ENCODE measurements around the gene CRB2.

Gene CRB2

DNA sequence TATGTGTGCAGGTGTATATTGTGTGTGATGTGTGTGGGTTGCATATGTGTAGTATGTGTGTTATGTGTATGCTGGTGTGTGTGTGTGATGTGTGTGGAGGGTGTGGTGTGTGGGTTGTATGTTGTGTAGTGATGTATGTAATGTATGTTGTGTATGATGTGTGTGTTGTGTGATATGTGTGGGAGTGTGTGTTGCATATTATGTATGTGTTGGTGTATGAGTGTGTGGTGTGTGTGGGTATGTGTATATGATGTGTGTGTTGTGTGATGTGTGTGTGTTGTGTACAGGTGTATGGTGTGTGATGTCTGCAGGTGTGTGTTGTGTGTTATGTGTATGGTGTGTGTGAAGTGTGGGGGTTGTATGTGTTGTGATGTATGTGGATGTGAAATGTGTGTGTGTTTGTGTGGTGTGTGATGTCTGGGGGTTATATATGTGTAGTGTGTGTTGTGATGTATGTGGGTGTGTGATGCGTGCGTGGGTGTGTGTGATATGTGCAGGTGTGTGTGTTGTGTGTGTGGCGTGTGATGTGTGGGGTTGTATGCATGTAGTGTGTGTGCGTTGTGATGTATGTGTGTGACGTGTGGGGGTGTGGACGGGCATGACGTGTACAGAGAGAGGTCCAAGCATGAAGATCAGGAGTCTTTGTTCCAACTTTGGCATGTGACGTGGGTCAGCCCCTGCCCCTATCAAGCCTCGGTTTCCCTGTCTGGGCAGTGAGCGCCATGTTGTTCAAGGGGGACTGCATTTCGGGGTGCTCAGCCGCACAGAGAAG, 8.5 kb upstream of the CRB2 start:
- no peak for DNase-seq

DNA sequence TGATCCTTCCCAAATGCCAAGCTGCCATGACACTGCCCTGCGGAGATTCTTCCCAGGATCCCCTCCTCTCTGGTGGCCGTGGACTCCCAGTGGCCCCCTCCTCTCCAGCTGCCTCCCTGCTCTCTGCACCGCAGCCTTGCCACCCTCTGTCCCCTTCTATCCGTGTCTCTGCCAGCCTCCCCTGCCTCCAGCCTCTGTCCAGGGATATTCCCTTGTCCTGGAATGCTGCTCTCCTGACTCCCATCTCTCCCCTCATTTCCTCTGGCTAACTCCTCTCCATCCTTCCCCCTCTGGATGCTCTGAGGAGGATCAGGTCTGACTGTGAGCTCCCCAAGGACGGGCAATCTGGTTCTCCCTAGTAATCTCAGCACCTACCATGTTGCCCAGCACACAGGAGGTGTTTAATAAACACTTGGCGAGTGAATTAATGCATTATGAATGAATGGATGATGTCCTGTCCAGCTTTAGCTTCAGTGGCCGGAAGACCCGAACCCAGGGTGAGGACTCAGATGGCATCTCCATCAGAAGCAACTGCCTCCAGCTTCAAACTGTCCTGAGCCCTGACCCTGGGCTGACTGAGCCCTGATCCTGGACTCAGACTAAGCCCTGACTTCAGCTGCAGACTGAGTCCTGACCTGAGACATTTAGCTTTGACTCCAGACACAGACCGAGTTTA, 7.5 kb upstream of the CRB2 start:
- DNase-seq, result no peak

DNA sequence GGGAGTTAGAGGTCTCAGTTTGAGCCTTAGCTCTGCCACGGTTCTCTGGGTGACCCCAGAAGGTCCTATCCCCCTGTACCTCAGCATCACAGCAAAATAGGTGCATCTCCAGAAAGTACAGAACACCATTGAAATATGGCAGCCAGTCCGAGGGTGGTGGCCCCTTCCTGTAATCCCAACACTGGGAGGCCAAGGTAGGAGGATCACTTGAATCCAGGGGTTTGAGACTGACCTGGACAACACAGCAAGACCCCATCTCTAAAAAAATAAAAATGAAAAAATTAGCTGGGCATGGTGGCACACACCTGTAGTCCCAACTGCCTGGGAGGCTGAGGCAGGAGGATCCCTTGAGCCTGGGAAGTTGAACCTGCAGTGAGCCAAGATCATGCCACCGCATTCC, 7.0 kb upstream of the CRB2 start:
- no peak for DNase-seq

DNA sequence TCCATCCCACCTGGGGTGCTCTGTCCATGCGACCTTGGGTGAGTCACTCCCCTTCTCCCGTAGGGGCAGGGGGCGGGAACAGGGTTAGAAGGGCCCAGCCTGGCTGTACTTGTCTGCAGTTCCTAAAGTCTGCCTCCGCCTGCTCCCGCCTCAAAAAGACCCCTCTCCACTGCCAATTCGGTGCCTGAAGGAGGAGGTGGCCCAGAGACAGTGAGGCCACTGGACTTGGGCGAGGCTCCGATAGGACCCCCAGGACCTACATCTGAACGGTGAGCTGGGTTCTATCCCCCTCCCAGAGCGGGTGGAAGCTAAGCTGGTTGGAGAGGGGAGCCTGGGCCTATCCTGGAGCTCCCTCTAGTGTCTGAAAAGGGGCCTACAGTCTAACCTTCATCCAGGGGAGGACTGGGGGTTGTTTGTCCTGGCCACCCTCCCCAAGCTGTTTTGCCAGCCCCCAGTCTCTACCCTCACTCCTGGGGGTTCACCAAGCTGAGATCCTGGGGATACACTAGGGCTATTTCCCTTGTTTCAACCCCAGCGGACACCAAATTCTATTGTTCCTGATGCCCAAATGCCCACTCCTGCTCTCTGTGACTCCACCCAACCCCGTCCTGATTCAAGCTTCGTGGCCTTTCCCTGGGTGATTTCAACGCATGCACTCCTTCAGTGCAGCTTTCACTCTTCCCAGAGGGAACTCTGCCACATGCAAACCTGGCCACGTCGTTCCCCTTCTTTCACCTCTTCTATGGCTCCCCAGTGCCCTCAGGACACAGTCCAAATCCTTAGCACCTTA, 6.1 kb upstream of the CRB2 start:
- peak; percentile 67 for DNase-seq

DNA sequence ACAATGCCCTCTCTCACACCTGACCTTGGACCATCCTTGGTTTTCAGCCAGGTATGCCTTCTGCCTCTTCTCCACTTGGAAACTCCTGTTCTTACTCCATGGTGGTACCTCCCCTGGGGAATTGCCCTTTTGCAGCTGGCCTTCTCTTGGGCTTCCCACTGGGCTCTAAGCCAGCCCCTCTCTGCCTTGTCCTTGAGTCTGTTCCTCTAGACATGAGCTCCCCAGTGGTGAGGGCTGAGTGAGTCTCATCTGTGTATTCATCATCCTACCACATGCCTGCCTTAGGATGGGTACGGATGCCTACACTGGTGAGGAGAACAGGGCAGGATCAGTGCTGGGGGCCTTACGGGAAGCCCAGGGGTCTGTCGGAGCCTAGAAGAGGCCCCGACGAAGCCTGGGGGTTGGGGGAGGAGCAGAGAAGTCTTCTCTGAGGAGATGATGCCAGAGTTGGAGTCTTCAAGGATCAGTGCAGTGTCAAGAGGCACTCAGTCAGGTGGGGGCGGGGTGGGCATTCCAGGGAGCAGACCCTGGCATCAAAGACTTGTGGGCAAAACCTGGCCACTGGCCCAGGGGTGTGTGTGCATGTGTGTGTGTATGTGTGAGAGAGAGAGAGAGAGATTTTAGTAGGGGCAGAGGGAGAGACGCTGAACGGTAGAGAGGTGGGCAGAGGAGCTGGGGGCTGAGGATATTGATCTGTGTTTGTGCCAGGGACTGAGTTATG, 5.2 kb upstream of the CRB2 start:
- no peak for DNase-seq

DNA sequence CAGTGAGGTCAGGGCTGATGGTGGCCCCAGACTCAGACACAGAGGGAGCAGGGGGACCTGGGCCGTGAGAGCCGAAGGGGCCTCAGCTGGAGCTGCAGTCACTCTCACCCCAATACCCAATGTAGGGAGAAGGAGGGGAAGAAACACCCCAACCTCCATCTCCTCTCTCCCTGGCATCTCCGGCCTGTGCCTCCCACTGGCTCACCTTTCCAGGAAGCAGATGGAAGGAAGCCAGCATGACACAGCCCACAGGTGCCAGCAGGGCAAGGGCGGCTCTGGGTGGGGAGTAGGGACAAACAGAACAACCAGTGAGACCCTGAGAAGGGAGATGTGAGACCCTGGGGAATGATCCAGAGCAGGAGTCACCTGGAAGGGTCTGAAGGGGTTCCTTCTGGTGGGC, 3.0 kb upstream of the CRB2 start:
- DNase-seq, result no peak

DNA sequence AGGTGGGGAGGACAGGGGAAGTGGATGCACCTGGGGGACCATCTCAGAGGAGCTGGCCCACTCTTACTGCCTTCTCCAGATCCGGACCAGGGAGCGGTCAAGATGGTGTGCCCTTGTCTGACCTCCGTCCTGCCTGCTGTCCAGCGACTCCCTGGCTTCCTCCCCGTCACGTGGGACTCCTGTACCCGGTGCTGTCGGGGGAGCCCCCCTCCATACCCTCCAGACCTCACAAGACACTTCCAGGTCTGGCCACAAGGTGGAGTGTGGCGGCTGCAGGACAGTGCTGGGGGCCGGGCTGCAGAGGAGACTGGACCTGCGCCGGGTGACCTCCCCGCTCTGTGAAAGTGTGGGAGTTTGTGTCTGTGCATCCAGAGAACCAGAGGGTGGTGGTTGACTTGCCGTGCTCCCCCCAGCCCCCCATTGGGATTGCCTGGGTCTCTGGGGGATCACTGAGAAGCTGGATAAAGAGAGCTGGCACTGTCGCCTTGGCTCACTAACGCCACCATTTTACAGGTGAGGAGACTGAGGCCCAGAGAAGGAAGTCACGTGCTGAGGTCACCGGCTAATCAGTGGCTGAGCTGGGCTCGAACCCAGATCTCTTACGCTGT, 1.9 kb upstream of the CRB2 start:
- peak; percentile 73 for DNase-seq

DNA sequence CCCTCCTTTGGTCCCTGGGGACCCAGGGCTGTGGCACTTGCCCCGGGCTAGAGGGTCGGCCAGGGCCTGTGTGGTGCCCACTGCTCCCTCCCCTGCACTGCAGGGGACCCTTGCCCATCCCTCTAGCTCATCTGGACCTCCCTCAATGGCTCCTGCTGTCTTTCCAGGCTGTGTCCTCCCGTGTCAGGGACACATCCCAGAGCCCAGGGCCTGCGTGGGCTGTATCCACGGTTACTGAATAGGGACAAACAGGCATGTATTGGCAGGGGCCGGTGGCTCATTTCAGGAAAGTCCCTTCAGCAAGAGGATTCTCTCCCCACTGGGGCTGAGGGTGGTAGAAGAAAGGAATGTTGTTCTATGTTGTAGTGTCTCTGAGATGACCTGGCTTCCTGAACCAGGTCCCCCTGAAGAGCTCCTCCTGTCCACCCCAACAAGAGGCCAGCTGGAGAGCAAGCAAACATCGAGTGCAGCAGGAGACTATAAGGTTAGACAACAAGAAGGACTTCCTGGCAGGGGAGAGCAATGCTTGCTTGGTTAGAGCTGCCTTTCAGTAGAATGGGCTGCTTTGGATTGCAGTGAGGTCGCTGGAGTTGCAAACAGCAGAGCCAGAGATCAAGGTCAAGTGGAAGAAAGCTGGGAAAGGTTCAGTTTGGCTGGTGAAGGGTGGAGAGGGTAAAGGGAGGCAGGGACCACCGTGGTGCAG, 1.0 kb upstream of the CRB2 start:
- DNase-seq, result no peak

DNA sequence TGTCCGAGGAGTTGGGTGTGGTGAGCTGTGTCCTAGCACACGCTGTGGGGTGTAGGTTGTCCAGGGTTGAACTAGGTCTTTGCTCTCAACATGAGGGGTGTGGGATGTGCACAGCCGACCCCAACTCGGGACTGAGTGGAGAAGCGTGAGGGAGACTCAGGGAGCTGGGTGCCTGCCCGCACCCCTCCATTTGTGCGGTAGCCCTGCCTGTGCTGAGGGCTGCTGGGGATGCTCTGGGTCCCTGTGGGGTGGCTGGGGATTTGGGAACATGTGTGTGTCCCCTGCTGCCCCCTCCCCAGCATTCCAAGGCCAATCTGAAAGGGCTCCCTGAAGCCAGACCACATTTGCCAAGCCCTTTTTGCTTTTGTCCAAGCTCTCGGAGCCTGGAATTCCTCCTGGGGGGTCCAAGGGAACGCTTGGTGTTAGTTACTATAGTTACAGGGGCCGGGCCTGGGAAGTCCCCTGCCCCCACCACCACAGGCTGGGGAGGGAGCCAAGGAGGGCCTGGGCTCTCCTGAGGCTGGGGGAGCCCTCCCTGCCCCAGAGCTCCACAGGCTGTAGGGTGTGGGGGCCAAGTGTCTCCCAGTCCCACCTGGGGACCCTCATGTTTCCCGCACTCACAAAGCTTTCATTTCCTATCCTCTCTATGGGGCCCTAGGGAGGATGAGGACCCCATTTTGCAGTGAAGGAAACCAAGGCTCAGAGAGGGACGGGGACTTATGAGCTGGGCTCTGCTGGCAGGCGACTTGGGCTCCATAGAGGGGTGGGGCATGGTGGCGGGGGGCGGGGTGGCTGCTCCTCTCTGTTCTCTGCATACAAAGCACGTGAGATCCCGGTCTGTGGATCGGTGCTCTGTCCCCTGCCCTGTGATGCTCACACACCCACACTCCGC, 1.1 kb downstream of the CRB2 start:
- DNase-seq, result no peak

DNA sequence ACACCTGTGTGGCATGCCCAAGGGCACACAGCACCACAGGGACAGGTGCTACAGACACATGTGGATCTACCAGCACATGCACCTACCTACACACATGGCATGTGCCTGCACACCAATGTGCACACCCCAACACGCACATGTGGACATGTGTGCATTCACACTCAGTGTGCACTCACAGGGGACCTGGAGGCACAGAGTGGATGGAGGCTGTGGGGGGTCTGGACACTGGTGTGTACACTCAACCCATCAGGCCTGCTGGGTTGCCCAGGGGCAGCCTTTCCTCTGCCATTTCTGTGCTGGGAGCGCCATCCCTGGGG, 1.7 kb downstream of the CRB2 start:
- no peak for DNase-seq

DNA sequence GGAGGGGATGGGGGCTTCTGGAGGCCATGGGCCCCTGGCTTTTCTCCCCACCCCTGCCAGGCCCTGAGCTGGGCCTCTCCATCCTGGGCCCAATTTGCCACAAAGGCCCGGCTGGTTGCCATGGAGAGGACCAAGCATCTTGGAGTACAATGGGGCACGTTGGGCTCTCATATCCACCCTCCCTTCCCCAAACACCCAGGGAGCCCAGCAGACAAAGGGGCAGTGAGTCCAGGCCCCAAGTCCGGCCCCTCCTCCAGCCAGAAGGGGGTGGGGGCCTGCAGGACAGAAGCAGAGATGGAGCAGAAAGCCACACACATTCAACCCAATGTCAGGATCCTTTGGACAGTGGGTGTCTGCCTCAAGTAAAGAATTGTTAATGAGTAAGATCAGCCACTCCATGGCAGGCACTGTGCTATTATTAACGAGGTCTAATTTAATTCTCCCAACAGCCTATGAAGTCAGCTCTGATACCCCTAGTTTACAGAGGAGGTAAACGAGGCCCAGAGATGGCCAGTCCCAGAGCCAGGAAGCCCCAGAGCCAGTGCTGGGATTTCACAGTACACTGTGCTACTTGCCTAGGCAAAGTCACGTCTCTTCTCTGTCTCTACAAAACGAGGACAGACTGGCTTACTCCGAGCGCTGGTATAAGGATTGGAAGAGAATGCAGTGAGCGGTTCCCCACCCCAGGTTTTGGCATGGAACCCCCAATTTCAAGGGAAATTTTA, 2.3 kb downstream of the CRB2 start:
- DNase-seq, result no peak

DNA sequence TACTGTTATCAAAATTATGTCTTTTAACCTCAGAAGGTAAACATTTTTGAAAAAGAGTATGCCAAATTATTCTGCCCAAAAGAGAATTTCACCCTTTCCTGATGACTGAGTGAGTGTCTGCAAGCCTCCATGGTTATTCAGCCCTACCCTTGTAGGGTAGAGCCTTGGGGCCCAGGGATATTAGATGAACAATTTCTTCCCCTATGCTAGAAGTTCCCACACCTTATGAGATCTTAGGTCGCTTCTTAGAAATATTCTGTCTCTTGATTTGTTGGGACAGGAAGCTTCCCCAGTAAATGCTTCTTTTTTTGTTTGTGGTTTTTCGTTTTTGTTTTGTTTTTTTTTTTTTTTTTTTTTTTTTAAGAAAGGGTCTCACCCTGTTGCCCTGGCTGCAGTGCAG, 3.1 kb downstream of the CRB2 start:
- no peak for DNase-seq

DNA sequence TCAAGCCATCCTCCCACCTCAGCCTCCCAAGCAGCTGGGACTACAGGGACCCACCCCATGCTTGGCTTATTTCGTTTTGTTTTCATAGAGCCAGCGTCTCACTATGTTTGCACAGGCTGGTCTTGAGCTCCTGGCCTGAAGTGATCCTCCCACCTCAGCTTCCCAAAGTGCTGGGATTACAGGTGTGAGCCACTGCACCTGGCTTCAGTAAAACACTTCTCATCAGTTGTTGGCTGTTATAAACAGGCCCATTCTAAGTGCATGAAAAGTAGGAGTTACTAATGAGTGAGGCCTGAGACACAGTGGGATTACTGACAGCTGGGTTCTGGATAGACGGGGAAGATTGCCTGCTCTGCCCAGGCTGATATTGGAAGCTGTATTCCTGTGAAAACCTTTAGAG, 3.5 kb downstream of the CRB2 start:
- no peak for DNase-seq

DNA sequence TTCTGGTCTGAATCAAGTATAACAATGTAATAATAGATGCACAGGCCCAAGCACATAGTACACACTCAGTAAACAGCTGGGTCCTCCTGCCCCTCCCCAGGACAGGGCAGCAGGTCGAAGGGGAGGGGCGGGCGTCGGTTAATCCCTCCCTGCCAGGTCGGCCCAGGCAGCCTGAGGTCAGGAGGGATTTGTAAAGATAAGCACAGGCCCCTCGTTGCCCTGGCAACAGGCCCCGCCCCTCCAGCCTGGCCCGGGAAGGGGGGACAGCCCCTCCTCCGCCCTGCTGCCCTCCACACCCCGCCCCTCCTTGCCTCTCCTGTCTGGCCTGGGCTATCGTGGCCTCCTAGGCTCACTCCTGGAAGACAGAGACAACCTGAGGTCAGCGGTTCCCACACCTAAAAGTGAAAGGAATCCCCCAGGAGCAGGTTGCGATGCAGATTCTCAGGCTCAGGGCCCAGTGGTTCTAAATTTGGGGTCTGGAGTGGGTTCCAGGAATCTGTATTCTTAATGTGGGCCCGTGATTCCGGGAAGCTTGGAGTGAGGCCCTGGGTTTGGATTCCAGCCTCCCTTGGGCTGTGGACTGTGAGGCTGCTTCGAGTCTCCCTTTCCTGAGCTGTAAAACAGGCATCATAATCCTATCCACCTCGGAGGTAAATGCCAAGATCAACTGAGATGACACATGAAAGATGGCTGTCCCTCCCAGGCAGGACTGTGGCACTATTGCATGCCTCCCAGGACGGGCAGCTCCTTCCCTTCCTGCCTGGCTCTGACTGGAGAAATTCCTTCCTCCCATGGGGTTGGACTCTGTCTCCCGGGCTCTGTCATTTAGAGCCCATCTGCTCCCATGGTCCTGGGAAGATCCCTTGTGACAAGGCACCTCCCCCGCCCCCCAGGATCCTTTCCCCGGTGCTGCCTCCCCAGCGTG, 4.4 kb downstream of the CRB2 start:
- DNase-seq, result peak; percentile 64

DNA sequence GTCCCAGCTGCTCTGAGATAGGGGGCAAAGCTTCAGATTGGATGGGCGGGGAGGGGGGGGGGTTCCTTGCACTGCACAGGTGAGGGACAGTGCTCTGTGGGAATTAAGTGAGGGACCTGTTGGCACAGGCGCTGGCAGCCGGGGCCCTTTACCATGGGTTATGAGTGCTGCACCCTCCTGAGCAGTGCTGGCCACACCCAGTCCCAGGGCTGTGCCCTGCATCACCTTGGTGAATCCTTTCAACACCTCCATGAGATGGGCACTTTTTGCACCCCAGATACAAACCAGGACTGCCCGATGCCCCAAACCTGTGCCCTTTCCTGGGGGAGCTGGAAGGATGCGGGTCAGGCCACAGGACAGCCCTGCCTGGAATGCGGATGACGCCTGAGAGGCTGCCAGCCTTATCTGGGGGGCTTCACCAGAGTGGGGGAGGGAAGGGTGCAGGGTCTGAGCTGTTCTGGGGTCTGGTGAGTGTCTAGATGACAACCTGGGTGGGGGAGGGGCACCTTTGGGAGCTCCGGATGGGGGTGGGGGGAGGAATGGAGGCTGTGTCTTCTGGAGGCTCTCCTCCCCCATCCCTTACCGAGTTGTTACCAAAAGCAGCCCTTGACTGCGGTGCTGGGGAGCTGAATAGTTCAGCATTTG, 5.2 kb downstream of the CRB2 start:
- DNase-seq, result no peak

DNA sequence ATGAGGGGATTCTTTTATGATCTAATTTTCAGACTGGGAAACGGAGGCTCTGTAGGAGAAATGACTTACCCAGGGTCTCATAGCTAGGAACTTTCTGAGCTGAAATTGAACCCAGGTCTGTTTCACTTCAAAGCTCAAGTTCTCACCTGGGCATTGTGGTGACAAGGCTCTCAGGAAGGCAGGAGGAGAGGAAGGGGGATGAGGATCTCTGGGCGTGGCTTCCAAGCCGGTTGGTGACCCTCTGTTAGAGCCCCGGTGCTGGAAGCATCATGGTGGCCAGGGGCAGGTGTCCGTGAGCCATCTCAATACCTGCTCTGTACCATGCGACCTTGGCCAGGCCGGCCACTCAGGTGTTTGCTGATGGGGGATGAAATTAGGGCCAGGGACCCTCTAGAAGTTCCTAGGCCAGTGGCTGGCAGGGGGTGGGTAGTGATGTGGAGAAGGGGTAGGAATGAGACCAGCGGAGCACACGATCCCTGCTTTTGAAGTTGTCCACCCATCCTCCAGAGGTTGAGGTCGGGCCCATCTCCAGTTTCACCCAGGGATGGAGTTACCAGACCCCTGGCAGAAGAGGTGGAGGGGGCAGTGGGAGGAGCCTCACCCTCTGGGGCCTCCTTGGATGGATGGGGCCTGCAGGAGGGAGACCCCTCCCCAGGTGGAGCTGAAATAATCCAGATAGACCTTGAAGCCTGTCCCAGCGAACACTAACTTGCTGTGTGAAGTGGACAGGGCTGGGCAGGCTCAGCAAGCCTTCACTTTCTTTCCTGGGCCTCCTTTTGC, 5.9 kb downstream of the CRB2 start:
- DNase-seq, result no peak

DNA sequence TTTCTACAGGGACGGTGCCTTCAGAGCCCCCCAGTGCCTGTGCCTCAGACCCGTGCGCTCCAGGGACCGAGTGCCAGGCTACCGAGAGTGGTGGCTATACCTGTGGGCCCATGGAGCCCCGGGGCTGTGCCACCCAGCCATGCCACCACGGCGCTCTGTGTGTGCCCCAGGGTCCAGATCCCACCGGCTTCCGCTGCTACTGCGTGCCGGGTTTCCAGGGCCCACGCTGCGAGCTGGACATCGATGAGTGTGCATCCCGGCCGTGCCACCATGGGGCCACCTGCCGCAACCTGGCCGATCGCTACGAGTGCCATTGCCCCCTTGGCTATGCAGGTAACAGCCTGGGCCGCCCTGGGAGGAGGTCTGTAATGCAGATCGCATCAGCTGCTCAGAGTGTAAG, 6.9 kb downstream of the CRB2 start:
- no peak for DNase-seq
